ENCODE data around the gene UTS2.

The UTS2 gene, protein sequence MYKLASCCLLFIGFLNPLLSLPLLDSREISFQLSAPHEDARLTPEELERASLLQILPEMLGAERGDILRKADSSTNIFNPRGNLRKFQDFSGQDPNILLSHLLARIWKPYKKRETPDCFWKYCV

GRCh38 chr1:7852804-7853683 lies at the start of gene UTS2:
Gene UTS2, minus strand, starts transcription at chr1:7853065. Its CDS starts 62 bp downstream, at chr1:7853003.
- no peak for DNase-seq (ENCODE audit: low read depth, low spot score)

DNA sequence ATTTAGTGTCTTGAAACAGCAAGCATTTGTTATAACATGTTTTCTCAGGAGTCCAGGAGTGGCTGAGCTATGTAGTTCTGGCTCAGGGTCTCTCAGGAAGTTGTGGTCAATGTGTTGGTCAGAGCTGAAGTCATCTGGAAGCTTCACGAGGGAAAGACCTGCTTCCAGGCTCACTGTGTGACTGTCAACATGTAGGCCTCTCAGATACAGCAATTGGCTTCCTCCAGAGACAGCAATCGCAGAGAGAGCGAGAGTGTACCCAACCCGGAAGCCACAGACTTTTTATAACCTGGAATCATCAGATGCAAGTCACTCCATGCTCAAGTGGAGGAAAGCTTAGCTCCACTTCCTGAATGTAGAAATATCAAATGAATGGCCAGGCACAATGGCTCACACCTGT lies 46.9 kb upstream of the UTS2 start:
- DNase-seq (ENCODE audit: low read depth, low spot score), result no peak

- no peak for DNase-seq (ENCODE audit: low read depth, low spot score)
Measured at GRCh38 chr1:7898962-7899361, 46.1 kb upstream of the UTS2 start.

GRCh38 chr1:7896994-7897393 lies 44.1 kb upstream of the UTS2 start:
- DNase-seq (ENCODE audit: low read depth, low spot score), result no peak

GRCh38 chr1:7893529-7894180 lies 40.8 kb upstream of the UTS2 start:
- no peak for DNase-seq (ENCODE audit: low read depth, low spot score)

- no peak for DNase-seq (ENCODE audit: low read depth, low spot score)
Measured at GRCh38 chr1:7891804-7892203, 38.9 kb upstream of the UTS2 start.

- no peak for DNase-seq (ENCODE audit: low read depth, low spot score)
Measured at GRCh38 chr1:7890853-7891252, 38.0 kb upstream of the UTS2 start.

- DNase-seq (ENCODE audit: low read depth, low spot score), result no peak
Measured at GRCh38 chr1:7888248-7889081, 35.6 kb upstream of the UTS2 start.

DNA sequence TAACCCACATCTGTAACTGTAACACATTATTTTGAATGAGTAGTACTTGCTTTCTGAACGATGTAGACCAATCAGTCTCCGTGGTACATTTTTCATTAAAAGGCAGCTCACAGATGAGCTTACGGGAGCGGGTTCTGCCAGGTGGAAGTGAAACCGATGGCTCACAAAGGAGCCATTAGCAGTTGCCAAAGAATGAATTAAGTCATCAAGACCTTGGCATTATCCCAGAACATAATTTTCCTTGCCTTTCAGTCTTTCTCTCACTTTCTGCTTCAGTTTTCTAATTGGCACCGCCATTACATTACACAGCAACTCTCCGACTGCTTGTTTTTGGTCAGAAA lies 33.5 kb upstream of the UTS2 start:
- no peak for DNase-seq (ENCODE audit: low read depth, low spot score)

DNA sequence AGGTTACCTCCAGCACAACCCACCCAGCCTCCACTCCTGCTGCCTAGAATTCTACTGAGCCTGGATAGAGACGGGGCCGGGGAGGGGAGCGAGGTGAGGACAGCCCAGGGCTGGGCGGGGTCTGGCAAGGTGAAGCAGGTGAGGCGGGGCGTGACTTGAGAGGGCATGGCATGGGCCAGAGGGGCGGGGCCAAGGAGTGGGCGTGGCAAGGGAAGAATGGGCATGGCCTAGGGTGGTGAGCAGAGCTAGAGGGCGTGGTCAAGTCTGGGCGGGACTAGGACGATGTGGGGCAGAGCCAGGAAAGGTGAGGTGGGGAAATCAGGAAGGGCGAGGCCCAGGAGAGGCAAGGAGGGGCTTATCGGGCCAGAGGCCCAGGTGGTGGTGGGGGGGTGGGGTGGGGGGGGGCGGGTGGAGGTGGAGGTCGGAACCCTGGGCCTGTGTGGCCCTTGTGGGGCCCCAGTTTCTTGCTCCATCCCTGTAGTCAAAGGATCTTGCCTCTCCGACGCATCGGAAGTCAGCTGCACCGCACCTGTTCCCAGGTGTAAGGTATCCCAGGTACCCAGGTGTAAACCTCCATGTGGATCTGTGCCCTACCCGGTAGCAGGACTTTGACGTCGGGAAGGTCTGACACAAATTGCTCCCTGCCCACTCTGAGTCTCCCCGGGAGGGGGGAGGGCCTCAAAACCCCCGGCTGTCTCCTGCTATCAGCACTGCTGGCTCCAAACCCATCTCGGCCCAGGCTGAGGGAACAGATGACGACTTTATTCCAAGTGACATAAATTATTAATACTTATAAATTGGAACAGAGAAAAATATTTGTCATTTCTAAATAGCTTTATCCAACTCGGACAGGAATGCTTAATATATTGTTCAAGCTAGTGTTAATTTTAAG lies 32.9 kb upstream of the UTS2 start:
- DNase-seq (ENCODE audit: low read depth, low spot score), result no peak

DNA sequence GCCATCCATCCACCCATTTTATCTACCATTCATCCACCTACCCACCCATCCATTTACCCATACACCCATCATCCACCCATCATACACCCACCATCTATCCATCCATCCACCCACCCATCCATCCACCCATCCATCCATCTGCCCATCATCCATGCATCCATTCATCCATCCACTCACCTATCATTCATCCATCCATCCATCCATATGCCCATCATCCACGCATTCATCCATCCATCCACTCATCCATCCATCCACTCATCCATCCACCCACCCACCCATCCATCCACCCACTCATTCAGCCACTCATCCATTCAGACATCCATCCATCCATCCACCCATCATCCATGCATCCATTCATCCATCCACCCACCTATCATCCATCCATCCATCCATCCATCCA lies 31.9 kb upstream of the UTS2 start:
- DNase-seq (ENCODE audit: low read depth, low spot score), result no peak

DNA sequence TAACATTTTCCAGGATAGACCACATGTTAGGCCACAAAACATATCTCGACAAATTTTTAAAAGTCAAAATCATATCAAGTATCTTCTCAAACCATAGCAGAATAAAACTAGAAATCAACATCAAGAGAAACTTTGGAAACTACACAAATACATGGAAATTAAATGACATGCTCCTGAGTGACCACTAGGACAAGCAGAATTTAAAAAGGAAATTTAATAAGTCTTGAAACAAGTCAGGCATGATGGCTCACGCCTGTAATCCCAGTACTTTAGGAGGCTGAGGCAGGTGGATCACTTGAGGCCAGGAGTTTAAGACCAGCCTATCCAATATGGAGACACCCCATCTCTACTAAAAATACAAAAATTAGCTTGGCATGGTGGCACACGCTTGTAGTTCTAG lies 26.4 kb upstream of the UTS2 start:
- DNase-seq (ENCODE audit: low read depth, low spot score), result no peak

GRCh38 chr1:7878027-7878426 lies 25.2 kb upstream of the UTS2 start:
- no peak for DNase-seq (ENCODE audit: low read depth, low spot score)

- DNase-seq (ENCODE audit: low read depth, low spot score), result no peak
Measured at GRCh38 chr1:7873801-7874795, 21.2 kb upstream of the UTS2 start.

GRCh38 chr1:7871136-7871535 lies 18.3 kb upstream of the UTS2 start:
- no peak for DNase-seq (ENCODE audit: low read depth, low spot score)

DNA sequence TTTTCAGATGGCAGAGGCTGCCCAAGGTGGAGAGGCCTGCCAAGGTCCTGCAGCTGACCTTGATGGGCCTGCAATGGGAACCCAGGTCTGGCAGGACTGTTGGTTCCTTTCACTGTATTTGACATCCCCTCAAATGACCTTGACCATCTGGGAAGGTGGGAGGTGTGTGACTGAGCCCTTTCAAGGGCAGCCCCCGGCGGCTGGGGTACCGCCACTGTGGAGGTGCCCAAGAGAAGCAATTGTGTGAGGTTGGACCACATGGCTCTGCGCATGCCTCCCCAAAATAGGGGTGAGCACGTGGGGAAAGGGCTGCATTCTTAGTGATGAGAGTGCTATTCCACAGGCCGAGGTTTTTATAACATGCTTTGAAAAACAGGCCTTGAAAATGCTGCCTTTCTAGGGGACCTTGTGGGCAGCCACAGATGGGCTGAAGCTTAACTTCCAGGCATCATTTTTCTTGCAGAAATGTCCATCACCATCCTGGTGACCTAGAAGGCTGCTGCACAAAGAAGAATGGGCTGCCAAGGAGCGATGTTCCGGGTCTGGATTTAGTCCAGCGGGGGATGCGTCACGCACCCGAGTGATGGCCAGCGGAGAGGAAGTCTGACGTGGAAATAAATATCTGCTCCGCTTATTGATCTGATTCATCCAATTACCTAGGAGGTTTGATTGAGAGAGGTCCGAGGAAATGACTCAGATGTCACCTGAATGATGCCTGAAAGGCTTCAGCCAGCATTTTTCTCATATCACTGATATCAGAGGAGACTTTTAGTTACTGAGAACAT lies 16.5 kb upstream of the UTS2 start:
- DNase-seq (ENCODE audit: low read depth, low spot score), result no peak

GRCh38 chr1:7868070-7868780 lies 15.4 kb upstream of the UTS2 start:
- DNase-seq (ENCODE audit: low read depth, low spot score), result no peak

DNA sequence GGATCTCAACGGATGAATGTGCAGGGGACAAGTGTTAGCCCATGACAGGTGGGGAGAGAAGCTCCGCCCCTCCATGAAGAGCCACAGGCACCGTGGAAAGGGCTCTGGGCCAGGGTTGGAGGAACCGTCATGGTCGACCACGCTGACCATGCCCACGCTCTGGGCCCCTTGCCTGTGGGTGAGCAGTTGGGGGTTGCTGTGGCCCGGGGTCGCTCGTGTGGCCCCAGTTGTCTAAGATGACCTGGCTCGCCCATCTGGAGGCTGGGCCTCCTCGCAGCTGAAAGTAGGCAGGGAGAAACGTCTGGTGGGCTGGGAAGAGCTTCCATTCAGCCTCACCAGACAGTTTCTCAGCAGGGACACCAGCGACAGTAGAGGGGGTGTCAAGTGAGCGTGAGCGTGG lies 13.1 kb upstream of the UTS2 start:
- DNase-seq (ENCODE audit: low read depth, low spot score), result no peak

All from activated CD4-positive, CD25-positive, alpha-beta regulatory T cell treated with anti-CD3 and anti-CD28 coated beads, Interleukin-2, amount 50 U/mL, for 16 hours (primary cell).